ENCODE results near the gene PDLIM5. TPM values are rescaled to one million over a fixed set of nuclear protein-coding genes. Genes with fewer than 3 reads are reported as not detected.

Gene PDLIM5
- total and polyA plus RNA-seq, 2 of the 8 experiments (the other 6 are each of a cell fraction or from before 2014, with no cell fraction given) = 37.3 to 62.1 TPM

- TF ChIP-seq JUND (IDR thresholded peaks at IDR 0.05; ENCODE audit: low read length) (no peak), MAFK (IDR thresholded peaks at IDR 0.05; ENCODE audit: low read depth, low read length) (no peak), CBX8 (IDR thresholded peaks at IDR 0.05; ENCODE audit: borderline replicate concordance, low read depth, low read length) (no peak), SUZ12 (IDR thresholded peaks at IDR 0.05; ENCODE audit: low read length) (no peak), RAD21 (IDR thresholded peaks at IDR 0.05 in 1 of 2, conservative IDR thresholded peaks at IDR 0.05 in 1 of 2; ENCODE audit: low read depth in 2 of 2, low read length in 2 of 2) (no peak), SIRT6 (IDR thresholded peaks at IDR 0.05; ENCODE audit: low read length) (no peak), GTF2F1 (IDR thresholded peaks at IDR 0.05; ENCODE audit: borderline replicate concordance, low read depth, low read length) (no peak), BACH1 (IDR thresholded peaks at IDR 0.05; ENCODE audit: low read length) (no peak)
Observed at GRCh38 chr4:94431388-94431787, 20.4 kb upstream of the PDLIM5 start (continued).

All from H1 (cell line).